Measurements from ENCODE around the gene WIPF2. TPM values are rescaled to one million over a fixed set of nuclear protein-coding genes. Genes with fewer than 3 reads are reported as not detected.

The WIPF2 gene
- total and polyA plus RNA-seq, 2 of the 8 experiments (the other 6 are each of a cell fraction or from before 2014, with no cell fraction given) = 6.9 to 25.3 TPM

- H2BK12ac ChIP-seq (ENCODE audit: low read depth, low read length) = no peak overlapping the region
- H3K23me2 ChIP-seq (ENCODE audit: low read depth, low read length) = no peaks in the 10 kb centered on the region
- no peak overlapping the region for H2BK5ac ChIP-seq (ENCODE audit: low read depth, low read length)
- no peak overlapping the region for H3K4me3 ChIP-seq (ENCODE audit: extremely low read depth in 1 of 4, insufficient read depth in 2 of 4, low read depth in 3 of 4, low read length in 4 of 4)
- no peak overlapping the region for H3K18ac ChIP-seq (ENCODE audit: extremely low read depth, low read length)
- DNase-seq (ENCODE audit: low read depth in 1 of 2, low spot score in 2 of 2) (no peak), FAIRE-seq (no peak)
- H3K14ac ChIP-seq (ENCODE audit: insufficient read length) = no peak overlapping the region
- ChIA-PET CTCF (ENCODE audit: partially characterized antibody) (interaction anchor here (0.9 to 39.2 kb wide), 6 partner anchors 9 to 231 kb away, joined by 3 to 1198 read pairs (median 6); partner anchors contain the start of gene GJD3), POLR2A (ENCODE audit: partially characterized antibody) (interaction anchor here (0.6 to 2.5 kb wide), 6 partner anchors 9 to 23 kb away, joined by 3 to 21 read pairs (median 4); no protein-coding TSS in a partner anchor)
- no peak overlapping the region for H3K4me2 ChIP-seq (ENCODE audit: insufficient read depth in 1 of 2, low read depth in 2 of 2, low read length in 2 of 2)
- no peak overlapping the region for H3K56ac ChIP-seq (replicated peaks; ENCODE audit: insufficient read length, low read depth, low read length)
- no peak overlapping the region for H3K27ac ChIP-seq (ENCODE audit: low read depth, low read length)
- no peak overlapping the region for H3K9ac ChIP-seq (replicated peaks in 1 of 4; ENCODE audit: extremely low read depth in 1 of 4, low read depth in 3 of 4, low read length in 3 of 4)
- no peak overlapping the region for H2AK5ac ChIP-seq (ENCODE audit: low read depth, low read length)
- H2BK120ac ChIP-seq (replicated peaks; ENCODE audit: low read depth, low read length) = no peak overlapping the region
- H3K79me1 ChIP-seq (ENCODE audit: low read depth, low read length) = peaks cover 17% of the 10 kb centered on the region
- H3K9me3 ChIP-seq (ENCODE audit: insufficient read depth in 2 of 2, low read depth in 1 of 2, low read length in 1 of 2) = no peaks in the 10 kb centered on the region
- no peak overlapping the region for H2BK15ac ChIP-seq (ENCODE audit: low read length)
- no peak overlapping the region for H2AFZ ChIP-seq (ENCODE audit: low read length)
- no peaks in the 10 kb centered on the region for H3K27me3 ChIP-seq (replicated peaks in 1 of 4; ENCODE audit: control insufficient read depth in 3 of 4, extremely low read depth in 1 of 4, insufficient read depth in 3 of 4, low read length in 3 of 4)
- no peak overlapping the region for H4K8ac ChIP-seq (ENCODE audit: extremely low read depth, insufficient read depth, low read length)
- no peak overlapping the region for H4K91ac ChIP-seq (replicated peaks; ENCODE audit: insufficient read length, low read length)
- H3K4ac ChIP-seq (replicated peaks; ENCODE audit: insufficient read length, low read depth, low read length) = no peak overlapping the region
- peaks cover 0 to 6% of the 10 kb centered on the region in 2 experiments; a peak in 1 of 4 replicates for H3K79me2 ChIP-seq (ENCODE audit: control insufficient read depth in 1 of 2, insufficient read depth in 2 of 2, low read length in 2 of 2)
- no peak overlapping the region for H4K5ac ChIP-seq (ENCODE audit: insufficient read length, low read depth, low read length)
- H2BK20ac ChIP-seq (ENCODE audit: low read length) = no peak overlapping the region
- H3K36me3 ChIP-seq (ENCODE audit: control insufficient read depth in 2 of 4, insufficient read depth in 4 of 4, low read length in 3 of 4) = no peaks in the 10 kb centered on the region
- H4K20me1 ChIP-seq (replicated peaks in 1 of 2; ENCODE audit: control insufficient read depth in 1 of 2, insufficient read depth in 2 of 2, low read length in 2 of 2) = peaks cover 14 to 23% of the 10 kb centered on the region in 2 experiments
- 96% methylated on average over 2 of the region's 2 CpGs; no CpG with 5 or more reads in 1 of the 2 experiments for WGBS, 2 experiments (ENCODE audit: extremely low coverage in 1 of 2, insufficient coverage in 1 of 2, insufficient read length in 1 of 2, insufficient replicate concordance in 2 of 2, low coverage in 1 of 2, low lambda C conversion rate in 2 of 2, missing lambda C conversion rate in 1 of 2)
- no peak overlapping the region for H3K23ac ChIP-seq (ENCODE audit: insufficient read length)
- H3K4me1 ChIP-seq (replicated peaks in 1 of 4; ENCODE audit: control insufficient read depth in 3 of 4, insufficient read depth in 4 of 4, low read length in 3 of 4) = peaks cover 0 to 4% (median 1%) of the 10 kb centered on the region in 4 experiments; a peak in 3 of 7 replicates
- TF ChIP-seq ASH2L (IDR thresholded peaks at IDR 0.05; ENCODE audit: low read length) = no peak
- TF ChIP-seq BACH1 (IDR thresholded peaks at IDR 0.05; ENCODE audit: low read length) = no peak
- no peak for TF ChIP-seq GTF2F1 (IDR thresholded peaks at IDR 0.05; ENCODE audit: borderline replicate concordance, low read depth, low read length)
- no peak for TF ChIP-seq SP1 (IDR thresholded peaks at IDR 0.05; ENCODE audit: low read depth, low read length)
- no peak for TF ChIP-seq JUN (IDR thresholded peaks at IDR 0.05; ENCODE audit: low read depth, low read length)
- no peak for TF ChIP-seq EZH2 (IDR thresholded peaks at IDR 0.05; ENCODE audit: low read depth, low read length, severe bottlenecking)
Measured at GRCh38 chr17:40328386-40328766, 109.3 kb downstream of the WIPF2 start.
